ENCODE data around the gene FRS3.
"Not testable (repeated sequence)": the region's sequence is repeated elsewhere in the genome, so short reads cannot be mapped to it uniquely, and the experiment has no call there.

FRS3 gene

DNA sequence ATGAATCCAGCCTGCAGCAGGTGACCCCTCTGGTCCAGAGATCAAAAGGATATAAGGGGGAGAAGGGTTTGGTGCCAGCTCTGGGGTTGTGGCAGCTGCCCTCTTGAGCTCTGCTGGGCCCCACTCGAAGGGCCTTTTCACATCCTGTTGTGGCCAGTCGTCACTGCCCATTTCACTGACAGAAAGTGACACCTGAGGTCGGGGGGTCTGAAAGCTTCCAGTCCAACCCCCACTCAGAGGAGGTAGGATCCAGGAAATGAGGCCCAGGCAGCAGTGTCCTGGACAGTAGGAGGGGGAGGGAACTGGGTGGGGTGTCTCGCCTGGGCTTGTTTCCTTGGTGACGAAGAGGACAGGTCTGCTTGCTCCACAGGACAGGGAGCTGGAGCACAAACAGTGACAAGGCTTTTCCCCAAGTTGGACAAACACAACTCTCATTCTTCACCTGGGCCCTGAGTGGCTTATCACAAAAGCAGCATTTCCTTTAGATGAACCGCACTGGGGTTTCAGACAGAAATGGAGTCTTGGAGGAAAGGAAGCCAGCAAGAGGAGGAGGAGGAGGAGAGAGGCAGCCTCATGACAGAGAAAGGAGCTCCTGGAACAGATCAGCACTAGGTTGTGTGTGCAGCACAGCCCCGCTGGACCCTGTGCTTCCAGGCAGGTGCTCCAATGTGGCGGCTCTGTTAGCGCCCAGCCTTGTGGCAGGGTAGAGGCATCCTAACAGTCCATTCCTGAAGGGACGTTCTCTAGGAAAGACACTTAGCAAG lies 11.0 kb downstream of the FRS3 start:
- DNase-seq: no peak

DNA sequence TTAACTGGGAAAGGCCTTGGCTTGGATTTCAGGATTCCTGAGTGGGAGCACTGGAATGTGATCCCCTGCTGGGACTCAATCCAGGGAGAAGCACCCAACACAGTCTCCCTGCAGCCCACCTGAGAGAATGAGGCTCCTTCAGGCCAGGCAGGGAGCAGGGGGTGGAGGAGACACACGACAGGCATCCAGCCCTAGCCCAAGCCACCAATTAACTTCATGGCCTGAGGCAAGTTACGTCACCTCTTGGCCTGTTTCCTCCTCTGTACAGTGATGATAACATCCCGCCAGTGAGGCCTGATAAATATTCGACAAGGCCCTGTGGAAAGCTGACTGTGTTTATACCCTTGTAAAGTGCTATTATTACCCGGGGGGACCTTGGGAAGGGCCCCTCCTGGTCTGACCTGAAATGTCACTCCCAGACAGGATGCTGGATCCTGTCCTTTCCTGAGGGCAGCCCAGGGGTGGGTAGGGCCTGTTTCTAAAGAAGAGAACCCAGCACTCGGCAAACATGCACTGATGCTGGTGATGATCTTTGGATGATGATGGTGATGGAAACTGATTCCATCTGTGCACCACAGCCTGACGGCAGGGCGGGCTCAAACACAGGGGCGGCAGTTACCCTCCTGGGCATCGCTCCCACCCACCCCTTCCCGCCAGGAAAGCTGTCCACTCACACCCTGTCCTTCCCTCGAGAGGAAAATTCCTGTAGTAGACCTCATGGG lies 12.4 kb downstream of the FRS3 start:
- no peak for DNase-seq

DNA sequence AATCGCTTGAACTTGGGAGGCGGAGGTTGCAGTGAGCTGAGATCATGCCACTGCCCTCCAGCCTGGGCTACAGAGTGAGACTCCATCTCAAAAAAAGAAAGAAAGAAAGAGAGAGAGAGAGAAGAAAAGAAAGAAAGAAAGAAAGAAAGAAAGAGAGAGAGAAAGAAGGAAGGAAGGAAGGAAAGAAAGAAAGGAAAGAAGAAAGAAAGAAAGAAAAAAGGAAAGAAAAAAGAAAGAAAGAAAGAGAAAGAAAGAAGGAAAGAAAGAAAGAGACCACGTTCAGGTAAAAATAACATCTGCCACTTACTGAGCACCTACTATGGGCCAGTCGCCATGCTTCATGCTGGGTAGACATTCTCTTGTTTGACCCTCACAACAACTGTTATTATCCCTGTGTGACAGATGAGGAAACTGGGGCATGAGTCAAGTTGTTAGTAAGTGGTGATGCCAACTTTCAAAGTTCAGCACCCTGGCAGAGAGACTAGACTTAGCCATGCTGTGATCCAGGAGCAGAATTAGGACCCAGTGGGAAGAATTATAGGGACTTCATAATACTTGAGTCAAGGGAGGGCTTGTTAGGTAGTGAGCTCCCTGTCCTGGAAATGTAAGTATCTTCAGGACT lies 13.5 kb downstream of the FRS3 start:
- not testable (repeated sequence) for DNase-seq

DNA sequence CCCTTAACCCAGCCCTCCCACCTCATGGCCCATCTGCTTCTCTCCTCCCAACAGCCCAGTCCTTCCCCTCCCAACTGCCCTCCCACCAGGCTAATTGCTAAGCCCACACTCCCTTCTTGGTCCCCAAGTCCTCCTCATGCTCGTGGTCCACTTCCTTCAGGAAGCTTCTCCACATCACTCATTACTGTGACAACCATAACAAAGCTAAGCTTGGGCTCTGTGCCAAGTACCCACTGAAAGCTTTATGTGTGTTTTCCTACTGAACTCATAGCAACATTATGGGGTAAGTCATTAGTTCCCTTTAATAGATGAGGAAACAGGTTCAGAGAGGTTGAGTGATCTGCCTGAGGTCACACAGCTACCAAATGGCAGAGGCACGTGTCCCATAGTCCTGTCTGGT lies 16.2 kb downstream of the FRS3 start:
- no peak for DNase-seq

DNA sequence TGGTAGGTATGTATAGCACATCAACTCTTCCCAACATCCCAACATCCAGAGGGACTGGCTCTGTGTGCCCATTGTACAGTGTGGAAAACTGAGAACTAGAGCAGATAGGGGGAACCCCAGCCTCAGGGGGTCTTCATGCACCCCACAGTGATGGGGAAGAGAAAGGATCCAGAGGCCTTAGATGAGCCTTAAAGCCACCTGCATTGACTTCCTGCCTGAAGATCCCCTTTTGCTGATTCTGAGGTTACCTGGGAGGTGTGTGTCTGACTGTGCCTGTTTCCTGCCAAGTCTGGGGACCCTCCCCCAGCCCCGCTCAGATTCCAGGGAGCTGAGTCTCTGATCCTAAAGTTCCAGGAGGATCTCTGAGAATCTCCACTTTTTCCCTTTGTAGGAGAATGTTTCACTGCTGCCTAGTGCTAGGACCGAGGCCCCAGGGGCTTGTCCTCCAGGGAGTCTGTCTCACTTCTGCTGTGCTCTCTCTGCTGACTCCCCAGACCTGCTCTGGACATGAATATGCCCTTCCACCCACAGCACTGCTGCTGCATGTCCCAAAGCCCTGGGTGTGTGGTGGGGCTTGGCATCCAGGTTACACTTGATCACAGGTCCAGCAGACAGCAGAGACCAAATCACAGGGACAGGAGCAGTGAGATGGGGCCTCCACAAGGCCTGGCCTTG lies 19.7 kb downstream of the FRS3 start:
- DNase-seq: no peak

DNA sequence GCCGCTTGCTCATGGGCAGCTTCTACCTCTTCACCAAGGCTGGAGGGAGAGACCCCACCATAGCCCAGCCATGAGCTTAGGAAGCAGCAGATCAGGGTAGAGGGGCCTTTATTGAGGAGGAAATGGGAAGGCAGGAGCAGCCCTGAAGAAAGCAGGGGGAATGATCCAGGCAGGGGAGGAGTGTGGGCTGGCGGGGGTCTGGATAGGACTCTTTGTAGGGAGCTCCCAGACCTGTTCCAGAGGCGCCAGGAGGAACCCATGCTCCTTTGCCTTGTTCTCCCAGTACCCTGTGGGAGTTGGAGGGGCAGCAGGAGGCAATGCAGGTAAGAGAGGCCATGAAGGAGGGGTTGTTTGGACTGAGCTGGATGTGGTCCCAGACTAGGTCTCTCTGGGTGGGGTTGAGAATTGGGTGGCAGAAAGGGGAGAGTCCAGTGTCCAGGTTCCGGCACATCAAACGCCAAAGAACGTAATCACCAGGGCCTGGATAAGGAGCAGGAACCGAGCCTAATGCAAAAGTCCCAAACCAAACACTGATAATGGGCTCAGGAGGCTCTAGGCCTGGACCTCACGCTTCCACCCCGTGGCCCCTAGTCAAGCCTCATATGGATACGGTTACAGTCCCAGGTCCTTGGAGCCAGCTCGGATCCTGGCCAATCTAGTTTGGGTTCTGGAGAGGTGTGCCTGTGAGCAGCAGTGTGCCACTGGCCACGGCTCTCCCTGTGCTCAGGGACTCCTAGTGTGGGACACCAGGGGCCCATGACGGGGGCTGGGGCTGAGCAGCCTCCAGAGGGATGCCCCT lies 20.4 kb downstream of the FRS3 start:
- no peak for DNase-seq

DNA sequence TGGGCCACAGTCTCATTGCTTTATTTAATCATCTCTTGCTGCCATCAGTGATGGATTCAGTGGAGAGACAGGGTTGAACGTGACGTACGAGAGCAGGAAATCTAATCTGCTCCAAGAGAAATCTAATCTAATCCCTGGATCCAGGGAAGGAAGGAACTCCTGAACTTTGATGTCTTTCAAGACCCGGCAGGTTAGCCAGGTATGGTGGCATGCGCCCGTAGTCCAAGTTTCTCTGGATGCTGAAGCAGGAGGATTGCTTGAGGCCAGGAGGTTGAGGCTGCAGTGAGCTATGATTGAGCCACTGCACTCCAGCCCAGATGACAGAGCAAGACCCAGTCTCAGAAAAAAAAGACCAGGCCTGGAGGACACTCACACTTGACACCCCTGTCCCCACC lies 21.1 kb downstream of the FRS3 start:
- no peak for DNase-seq

DNA sequence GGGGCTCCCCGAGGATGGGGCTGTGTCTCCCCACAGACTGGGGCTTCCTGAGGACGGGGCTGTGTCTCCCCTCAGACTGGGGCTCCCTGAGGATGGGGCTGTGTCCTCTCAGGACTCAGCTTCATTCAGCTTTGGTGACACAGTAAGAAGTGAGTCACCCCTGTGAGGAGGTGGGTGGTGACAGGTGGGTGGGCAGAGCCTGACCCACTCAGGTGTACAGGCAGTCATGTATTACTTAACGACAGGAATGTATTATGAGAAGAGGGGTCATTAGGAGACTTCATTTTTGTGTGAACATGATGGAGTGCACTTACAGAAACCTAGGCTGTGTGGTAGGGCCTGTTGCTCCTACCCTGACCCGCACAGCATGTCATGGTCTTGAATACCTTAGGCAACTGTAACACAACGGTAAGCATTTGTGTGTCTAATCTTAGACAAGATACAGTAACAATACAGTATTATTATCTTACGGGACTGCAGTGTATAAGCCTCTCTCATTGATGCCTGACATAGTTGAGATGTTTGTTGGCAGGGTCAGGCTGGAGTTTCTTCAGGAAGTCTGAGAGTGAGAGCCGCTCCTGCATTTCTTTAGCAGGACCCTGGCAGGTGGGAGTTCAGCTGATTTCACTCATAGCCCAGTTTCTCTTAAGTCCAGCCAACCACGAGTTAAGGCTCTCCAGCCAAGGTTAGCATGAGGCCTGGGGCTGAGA lies 21.6 kb downstream of the FRS3 start:
- no peak for DNase-seq

DNA sequence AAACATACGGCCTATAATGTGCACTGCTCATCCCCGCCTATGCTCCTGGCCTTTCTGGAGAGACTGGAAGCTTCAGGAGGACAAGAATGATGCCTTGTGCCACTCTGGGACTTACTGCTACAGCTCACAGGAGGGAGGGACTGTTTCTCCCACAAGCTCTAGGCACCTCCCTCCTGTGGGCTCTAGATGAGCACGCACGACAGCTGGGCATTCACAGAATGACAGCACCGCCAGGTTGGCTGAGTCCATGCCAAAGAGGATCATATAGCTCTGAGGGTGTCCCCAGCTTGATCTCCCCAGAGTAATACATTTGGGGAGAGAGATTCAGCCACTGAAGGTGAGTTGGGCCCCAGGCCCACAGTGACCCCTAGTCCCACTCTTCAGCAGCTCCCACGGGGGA lies 22.4 kb downstream of the FRS3 start:
- DNase-seq: no peak

DNA sequence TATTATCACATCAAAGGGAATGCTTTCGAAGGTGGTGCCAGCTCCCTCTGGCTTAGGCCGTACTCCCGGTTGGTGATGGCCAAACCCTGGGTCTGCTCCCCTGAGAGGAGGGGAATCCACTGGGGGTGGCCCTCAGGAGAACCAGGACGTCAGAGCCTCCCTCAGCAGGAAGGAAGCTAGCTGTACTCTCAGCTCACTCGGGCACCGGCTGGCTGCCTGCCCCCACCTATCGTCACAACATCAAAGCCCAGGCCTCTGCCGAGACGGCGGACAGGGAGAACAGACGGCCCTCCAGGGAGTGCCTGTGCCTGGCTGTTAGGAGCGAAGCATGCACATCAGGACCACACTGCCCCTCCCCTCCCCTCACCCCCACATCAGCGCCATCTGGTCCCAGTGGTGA lies 23.3 kb downstream of the FRS3 start:
- DNase-seq: no peak

DNA sequence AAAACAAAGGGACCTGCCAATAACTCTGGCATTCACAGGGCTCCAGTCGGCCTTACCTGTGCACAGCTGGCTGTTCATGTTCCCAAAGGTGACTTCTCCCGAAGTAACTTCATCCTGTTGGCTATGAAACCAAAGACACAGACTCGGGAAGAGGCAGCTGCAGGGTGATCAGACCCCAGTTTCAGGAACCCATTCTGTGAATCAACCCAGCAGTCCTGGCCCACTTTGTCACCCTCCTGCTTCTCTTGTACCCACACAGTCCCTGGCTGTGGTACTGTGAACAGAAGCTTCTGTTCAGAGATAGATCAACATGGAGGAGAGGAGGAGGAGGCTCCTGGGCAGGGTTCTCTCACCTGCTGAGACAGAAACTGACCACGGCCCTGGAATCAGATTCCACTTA lies 23.8 kb downstream of the FRS3 start:
- DNase-seq: no peak

DNA sequence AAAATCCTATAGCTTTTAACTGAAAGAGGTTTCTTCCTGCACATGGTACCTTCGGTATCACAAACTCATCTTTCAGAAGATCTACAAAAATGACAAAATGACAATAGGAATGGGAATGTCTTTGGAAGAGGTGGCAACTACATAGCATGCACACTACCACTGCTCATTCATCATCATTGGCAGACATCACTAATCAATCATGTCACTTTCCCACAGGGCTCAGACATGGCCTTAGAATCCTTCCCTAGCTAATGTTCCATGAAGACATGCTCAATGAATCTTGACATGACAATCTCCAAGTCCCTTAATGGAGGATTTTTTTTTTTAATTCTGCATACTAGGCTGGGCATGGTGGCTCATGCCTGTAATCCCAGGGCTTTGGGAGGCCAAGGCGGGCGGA lies 29.3 kb downstream of the FRS3 start:
- DNase-seq: no peak

DNA sequence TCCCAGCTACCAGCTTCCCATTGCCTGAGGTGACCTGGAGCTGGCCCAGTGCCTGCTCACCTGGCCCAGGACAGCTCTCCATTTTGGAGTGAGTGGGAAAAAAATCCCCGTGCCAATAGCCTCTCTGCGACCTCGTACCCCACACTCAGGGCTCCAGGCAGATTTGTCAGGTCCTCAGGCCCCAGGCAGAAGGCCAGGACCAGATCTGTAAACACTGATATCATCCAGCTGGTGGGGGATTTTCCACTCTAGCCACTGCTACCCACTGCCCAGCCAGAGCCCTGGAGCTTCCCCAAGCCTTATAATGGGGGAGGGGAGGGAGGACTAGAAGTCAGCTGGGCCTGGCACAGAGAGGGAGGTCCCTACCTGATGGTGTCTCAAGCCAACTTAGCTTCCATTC lies 31.2 kb downstream of the FRS3 start:
- DNase-seq: no peak

DNA sequence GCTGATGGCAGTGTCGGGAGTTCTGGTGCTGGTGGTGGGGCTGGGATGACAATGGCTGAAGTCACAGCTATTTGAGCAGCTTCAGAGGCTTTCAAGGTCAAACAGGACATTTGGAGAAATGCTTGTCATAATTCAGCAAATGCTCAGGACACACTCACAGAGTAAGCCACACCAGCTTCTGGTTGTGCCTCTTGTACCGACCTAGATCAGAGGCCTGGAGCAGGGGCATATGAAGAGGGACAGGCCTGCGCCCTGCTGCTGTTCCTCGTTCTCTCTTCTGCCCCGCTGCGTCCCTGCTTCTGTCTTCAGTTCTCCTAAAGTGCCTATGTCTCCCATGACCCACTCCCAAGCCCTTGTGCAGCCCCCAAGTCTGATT lies 31.6 kb downstream of the FRS3 start:
- no peak for DNase-seq

DNA sequence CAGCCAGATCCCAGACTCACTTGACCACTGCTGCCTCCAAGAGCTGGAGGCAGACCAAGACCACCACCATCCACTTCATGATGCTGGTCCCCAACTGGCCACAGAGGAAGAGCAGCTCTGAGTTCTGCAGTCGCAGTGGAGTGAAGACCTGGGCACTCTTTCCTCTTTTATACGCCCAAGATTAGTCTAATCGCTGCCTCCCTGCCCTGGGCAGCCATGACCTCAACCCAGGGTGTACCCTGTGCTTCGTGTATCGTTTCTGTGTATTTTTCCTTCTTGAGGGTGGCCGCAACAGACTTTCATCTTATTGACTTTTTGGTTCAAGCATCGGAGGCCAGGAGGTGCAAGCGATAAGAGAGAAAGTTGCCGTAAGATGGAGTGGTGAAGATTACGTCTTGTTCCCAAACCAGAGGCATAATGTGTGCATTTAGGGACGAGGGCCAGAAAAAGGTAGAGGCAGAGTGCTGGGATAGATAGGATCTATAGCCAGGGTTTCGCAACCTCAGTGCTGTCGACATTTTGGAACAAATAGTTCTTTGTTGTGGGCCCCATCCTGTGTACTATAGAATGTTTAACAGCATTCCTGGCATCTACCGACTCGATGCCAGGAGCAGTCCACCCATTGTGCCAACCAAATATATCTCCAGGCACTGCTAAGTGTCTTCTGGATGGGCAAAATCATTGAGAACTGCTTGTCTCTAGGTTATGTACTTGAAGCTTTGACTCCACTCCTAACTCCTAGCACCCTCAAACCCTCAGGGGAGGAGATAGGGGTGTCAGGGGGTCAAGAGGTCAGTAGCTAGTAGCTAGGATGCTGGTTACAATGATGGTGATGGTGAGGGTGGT lies 32.2 kb downstream of the FRS3 start, which contains the start of gene PGC:
Gene PGC (minus strand): TSS at position 142 of the 846 bp plus-strand sequence. CDS start 63 bp downstream, at position 79.
- no peak for DNase-seq

DNA sequence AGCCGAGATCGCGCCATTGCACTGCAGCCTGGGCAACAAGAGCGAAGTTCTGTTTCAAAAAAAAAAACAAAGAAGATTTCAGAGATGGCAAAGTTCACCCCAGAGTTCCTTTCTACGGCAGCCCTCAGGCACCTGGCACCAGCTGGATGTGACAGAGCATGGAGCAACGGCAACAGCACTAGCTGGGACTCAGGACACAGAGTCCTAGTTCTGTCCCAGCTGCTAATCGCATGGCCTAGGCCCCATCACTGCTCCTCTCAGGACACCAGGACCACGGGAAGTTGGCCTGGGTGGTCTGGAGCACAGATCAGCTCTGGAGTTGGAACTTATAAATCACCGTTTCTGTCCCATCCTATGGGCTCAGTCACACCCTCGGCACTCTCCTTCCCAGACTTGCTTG lies 33.6 kb downstream of the FRS3 start:
- no peak for DNase-seq

DNA sequence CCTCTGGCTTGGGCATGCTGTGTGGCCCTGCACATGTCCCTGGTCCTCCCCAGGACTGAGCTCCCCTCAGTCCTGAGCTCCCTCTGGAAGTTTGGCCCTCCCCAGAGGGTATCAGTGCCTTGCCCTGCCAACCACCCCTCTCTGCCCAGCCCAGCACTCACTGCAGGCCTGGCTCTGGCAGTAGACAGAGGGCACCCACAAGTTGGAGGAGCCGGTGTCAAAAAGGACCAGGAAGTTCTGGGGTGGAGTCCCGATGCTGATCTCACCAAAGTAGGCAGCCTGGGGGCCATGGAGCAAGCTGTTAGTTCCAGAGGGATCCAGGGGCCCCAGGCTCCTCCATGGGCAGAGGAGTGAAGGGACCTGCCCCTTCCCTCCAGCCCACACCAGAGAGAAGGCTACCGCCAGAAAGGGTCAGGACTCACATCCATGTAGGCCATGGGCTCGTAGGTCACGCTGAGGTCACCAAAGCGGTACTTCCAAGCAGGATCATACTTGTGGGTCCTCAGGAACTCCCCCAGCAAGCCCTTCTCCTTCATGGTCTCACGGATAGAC lies 35.4 kb downstream of the FRS3 start:
- no peak for DNase-seq

DNA sequence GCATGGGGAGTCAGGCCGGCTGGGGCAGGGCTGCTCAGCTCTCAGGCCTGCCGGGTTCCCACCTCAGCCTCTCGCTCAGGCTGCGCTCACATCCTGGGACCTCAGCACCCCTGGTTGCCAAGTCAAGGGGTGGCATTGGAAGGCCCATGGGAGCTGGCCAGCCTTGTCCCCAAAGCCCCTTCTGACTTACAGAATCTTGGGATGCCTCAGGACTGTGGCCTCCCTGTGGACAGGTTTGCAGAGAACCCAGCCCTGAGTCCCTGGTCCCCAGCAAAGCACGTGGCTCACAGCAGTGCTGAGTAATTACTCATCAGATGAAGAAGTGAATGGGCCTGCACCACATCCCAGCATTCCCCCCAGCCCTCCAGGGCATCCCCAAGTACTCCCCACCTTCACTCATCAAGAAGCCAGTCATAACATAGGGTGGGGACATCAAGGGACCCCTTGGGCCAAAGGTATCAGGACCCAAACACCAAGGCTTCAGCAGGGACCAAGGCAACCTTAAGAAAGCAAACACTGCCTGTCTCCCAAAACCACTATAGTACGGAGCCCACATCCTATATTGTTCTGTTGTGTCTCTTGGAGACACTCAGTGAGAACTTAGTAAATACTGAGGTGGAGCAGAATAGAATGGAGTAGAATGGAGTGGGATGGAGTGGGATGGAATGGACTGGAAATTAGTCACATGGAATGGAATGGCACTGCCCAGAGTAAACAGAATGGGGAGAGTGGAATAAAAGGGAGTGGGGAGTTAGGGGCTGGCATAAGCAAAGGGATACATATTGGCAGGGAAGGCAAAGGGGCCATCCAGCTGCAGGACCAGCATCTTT lies 36.1 kb downstream of the FRS3 start:
- DNase-seq: no peak

DNA sequence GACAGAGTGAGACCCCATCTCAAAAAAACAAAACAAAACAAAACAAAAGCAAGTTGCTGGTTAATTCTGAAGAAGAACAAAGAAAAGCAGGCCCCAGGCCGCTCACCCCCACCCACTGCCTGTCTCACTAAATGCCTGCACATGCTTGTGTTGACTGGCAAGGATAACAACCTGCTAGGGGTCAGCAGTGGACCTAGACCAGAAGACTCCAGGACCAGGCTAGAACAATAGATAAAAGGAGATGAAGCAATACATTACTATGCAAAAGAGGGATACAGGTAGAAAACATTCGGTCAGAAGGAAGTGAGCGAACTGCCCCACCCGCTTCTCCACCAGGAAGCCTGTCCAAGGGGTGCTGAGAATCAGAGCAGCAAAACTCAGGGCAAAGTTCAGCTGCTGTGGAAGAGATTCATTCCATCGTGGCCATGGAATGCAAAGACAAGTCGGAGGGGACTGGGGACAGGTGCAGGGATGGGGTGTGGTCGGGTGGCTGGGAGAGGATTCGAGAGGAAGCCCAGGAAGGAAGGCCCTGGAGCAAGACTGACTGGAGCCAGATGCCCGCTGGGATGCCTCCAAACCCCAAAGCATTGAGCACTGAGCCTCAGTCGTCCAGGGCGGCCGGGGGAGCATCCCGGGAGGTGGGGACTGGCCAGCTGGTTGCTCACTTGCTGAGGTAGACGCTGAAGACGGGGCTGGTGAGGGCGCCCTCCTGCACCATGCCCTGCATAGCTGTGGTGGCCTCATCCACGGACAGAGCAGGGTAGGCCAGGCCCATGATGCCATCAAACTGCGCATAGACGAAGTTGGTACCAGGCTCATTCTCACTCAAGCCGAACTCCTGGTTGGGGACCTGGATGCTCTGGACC lies 37.8 kb downstream of the FRS3 start:
- DNase-seq: no peak

Measured in NCI-H1436 (cell line).